Heart left ventricle (tissue), 13 donors: Measurements from ENCODE around the gene KCNQ1OT1.

Source experiments
- CTCF ChIP-seq, 12 donors: fragments of 200-600 bp; sonication (generic) in 4 of 12; IDR thresholded peaks; one replicate each; pipeline versions ENCODE4 v1.5.0 to v1.8.0; 2018 to 2022; ENCODE audit warnings: antibody characterized with exemption in 12 of 12, mild to moderate bottlenecking in 5 of 12
- POLR2A ChIP-seq, 2 donors: fragments of 450-650 bp; IDR thresholded peaks; one replicate each; pipeline ENCODE4 v1.6.1; 2017; ENCODE audit warnings: antibody characterized with exemption in 2 of 2, mild to moderate bottlenecking in 2 of 2, moderate library complexity in 2 of 2
- donor health status: ischemic (EF 13 %, LVEDD 7.1; RV severe dilation, severe dysfunction).
- donor health status: DM: no; HTN: yes; CAD: no.
- donor health status: DM: no; HTN: no; CAD: no.
- donor health status: ischemic (EF 25% LVEDD 6.9; RV normal size, moderate dysfunction).
- donor health status: ischemic (EF 25% LVEDD 5.7; RV mildly dilated, moderate dysfunction).
- donor health status: ischemic (EF 35%, LVEDD 5.7; RV mildly dilated, moderate dysfunction).
- donor health status: nonischemic (EF 11% LVEDD 7.7; RV severe dilation, severe dysfunction).
- donor health status: DM: yes; HTN: yes; CAD: no.
- donor health status: PGD.
- donor health status: ischemic (EF 29% LVEDD 5.4; RV normal size, mild dysfunction).
- donor health status: nonischemic (EF 23%, LVEDD 6.1; RV moderate dilation, normal function).

GRCh38 chr11:2728128-2728662 is 28.4 kb upstream of the KCNQ1OT1 start:
- TF ChIP-seq CTCF (IDR thresholded peaks at IDR 0.05) (no peak), POLR2A (IDR thresholded peaks at IDR 0.05) (no peak)
